Left ventricle myocardium inferior (tissue), 1 donor: ENCODE measurements around the gene SPDYE5. TPM values are rescaled to one million over a fixed set of nuclear protein-coding genes. Genes with fewer than 3 reads are reported as not detected.

ENCODE experiments used
- DNase-seq: peaks from one replicate; pipeline ENCODE4 v3.0.0-alpha.2; 2020
- H3K27ac ChIP-seq: fragments of 200-600 bp; replicated peaks from 2 replicates; pipeline ENCODE4 v1.8.0; 2021
- H3K27me3 ChIP-seq: fragments of 200-600 bp; 2 replicates; pipeline ENCODE4 v1.8.0; 2021; ENCODE audit warnings: low read depth
- H3K36me3 ChIP-seq: fragments of 200-600 bp; 2 replicates; pipeline ENCODE4 v1.8.0; 2021
- H3K4me1 ChIP-seq: fragments of 200-600 bp; 2 replicates; pipeline ENCODE4 v1.8.0; 2021
- H3K4me3 ChIP-seq: fragments of 200-600 bp; 2 replicates; pipeline ENCODE4 v1.8.0; 2021; ENCODE audit warnings: mild to moderate bottlenecking, moderate library complexity
- H3K9me3 ChIP-seq: fragments of 200-600 bp; replicated peaks from 2 replicates; pipeline ENCODE4 v1.8.0; 2021
- CTCF ChIP-seq: fragments of 200-600 bp; IDR thresholded peaks from 2 replicates; pipeline ENCODE4 v1.8.0; 2021; ENCODE audit warnings: antibody characterized with exemption, mild to moderate bottlenecking, borderline replicate concordance
- intact Hi-C: fragments of 100-400 bp; cut with micrococcal nuclease; formaldehyde crosslinking; loops from one replicate; pipeline ENCODE4 v1.11.0; 2022
- total RNA-seq: library from RNA; stranded (reverse); fragmentation: NEBNext Ultra II Directional; extraction: Animal tissue kit (Norgen Biotek cat#: 25700); gene quantifications from one replicate; pipeline ENCODE4 v1.2.1, GENCODE V29; 2021
- donor health status: DM: no; HTN: yes; CAD: no; lungs with severe emphysema.

The SPDYE5 gene
- total RNA-seq, 1 donor from 2014 or later = not detected

GRCh38 chr7:75534727-75535307 is 42.7 kb downstream of the SPDYE5 start:
- no peak overlapping the region for H3K27ac ChIP-seq
- H3K4me1 ChIP-seq = no peaks in the 10 kb centered on the region
- peaks cover 39% of the 10 kb centered on the region for H3K36me3 ChIP-seq
- H3K9me3 ChIP-seq = no peaks in the 10 kb centered on the region
- H3K27me3 ChIP-seq = no peaks in the 10 kb centered on the region
- TF ChIP-seq CTCF = no peak
- H3K4me3 ChIP-seq = no peak overlapping the region
- no peak for DNase-seq
- intact Hi-C loops = no loop called here

GRCh38 chr7:75536491-75536890 is 44.4 kb downstream of the SPDYE5 start:
- DNase-seq = no peak
- H3K4me3 ChIP-seq = no peak overlapping the region
- no peaks in the 10 kb centered on the region for H3K9me3 ChIP-seq
- H3K27me3 ChIP-seq = no peaks in the 10 kb centered on the region
- intact Hi-C loops = no loop called here
- peaks cover 56% of the 10 kb centered on the region for H3K36me3 ChIP-seq
- H3K4me1 ChIP-seq = no peaks in the 10 kb centered on the region
- no peak overlapping the region for H3K27ac ChIP-seq
- TF ChIP-seq CTCF = no peak

- no peak overlapping the region for H3K4me3 ChIP-seq
- no peak for TF ChIP-seq CTCF
- no peaks in the 10 kb centered on the region for H3K27me3 ChIP-seq
- H3K9me3 ChIP-seq = no peaks in the 10 kb centered on the region
- intact Hi-C loops = no loop called here
- H3K36me3 ChIP-seq = peaks cover 61% of the 10 kb centered on the region
- no peak for DNase-seq
- no peaks in the 10 kb centered on the region for H3K4me1 ChIP-seq
- H3K27ac ChIP-seq = no peak overlapping the region
Observed at GRCh38 chr7:75536940-75537538, 44.9 kb downstream of the SPDYE5 start.

- H3K4me1 ChIP-seq = no peaks in the 10 kb centered on the region
- H3K36me3 ChIP-seq = peaks cover 68% of the 10 kb centered on the region
- intact Hi-C loops = no loop called here
- no peak for DNase-seq
- H3K4me3 ChIP-seq = no peak overlapping the region
- no peak overlapping the region for H3K27ac ChIP-seq
- no peaks in the 10 kb centered on the region for H3K27me3 ChIP-seq
- no peak for TF ChIP-seq CTCF
- H3K9me3 ChIP-seq = no peaks in the 10 kb centered on the region
Observed at GRCh38 chr7:75537731-75538130, 45.6 kb downstream of the SPDYE5 start.

GRCh38 chr7:75546237-75547015 is 54.3 kb downstream of the SPDYE5 start:
- no peak for DNase-seq
- peaks cover 99% of the 10 kb centered on the region for H3K36me3 ChIP-seq
- intact Hi-C loops = no loop called here

More at GRCh38 chr7:75546237-75547015, 54.3 kb downstream of the SPDYE5 start:
- Histone ChIP-seq H3K4me1 (no peaks in the 10 kb centered on the region), H3K9me3 (no peaks in the 10 kb centered on the region), H3K4me3 (no peak overlapping the region), H3K27ac (no peak overlapping the region), H3K27me3 (no peaks in the 10 kb centered on the region)
- TF ChIP-seq CTCF = no peak

Other genes starting within 250 kb of the SPDYE5 start
- 1.4 TPM for gene TRIM73, start 96.7 kb upstream of the SPDYE5 start, total RNA-seq
- 20.9 TPM for gene POM121C, start 6.0 kb upstream of the SPDYE5 start, total RNA-seq
- gene HIP1, start 246.6 kb downstream of the SPDYE5 start, total RNA-seq = 14.5 TPM